Gastrocnemius medialis (tissue), 4 donors: ENCODE data around the gene MS4A2. TPM values are rescaled to one million over a fixed set of nuclear protein-coding genes. Genes with fewer than 3 reads are reported as not detected.

Source experiments
- ATAC-seq, 2 donors: fragments of 150-250 bp; one replicate each; pipeline ENCODE4 v1.9.1; 2016
- DNase-seq, 2 donors: peaks; one replicate each; pipeline ENCODE4 v3.0.0-alpha.2; 2019
- H3K27ac ChIP-seq, 4 donors: fragments of 200-600 bp; sonication (generic); 1 replicate in 1 of 4; 2 replicates in 3 of 4; pipeline ENCODE4 v1.5.1; 2016 to 2018; ENCODE audit warnings: mild to moderate bottlenecking in 2 of 4, moderate library complexity in 1 of 4
- H3K27me3 ChIP-seq, 3 donors: fragments of 200-600 bp; sonication (generic) in 2 of 3; 1 replicate in 1 of 3; 2 replicates in 2 of 3; pipeline versions ENCODE4 v1.5.1 to v1.6.0; 2016 to 2019; ENCODE audit warnings: mild to moderate bottlenecking in 1 of 3, moderate library complexity in 1 of 3
- H3K36me3 ChIP-seq, 2 donors: fragments of 200-600 bp; sonication (generic) in 1 of 2; one replicate each; pipeline ENCODE4 v1.5.1; 2017 to 2018
- H3K4me1 ChIP-seq, 2 donors: fragments of 200-600 bp; sonication (generic) in 1 of 2; one replicate each; pipeline ENCODE4 v1.5.1; 2016 to 2017; ENCODE audit warnings: mild to moderate bottlenecking in 2 of 2
- H3K4me3 ChIP-seq, 4 donors: fragments of 200-600 bp; sonication (generic) in 3 of 4; 1 replicate in 1 of 4; 2 replicates in 3 of 4; pipeline ENCODE4 v1.5.1; 2016 to 2019; ENCODE audit warnings: mild to moderate bottlenecking in 2 of 4
- H3K9me3 ChIP-seq, 3 donors: fragments of 200-600 bp; sonication (generic) in 2 of 3; 1 replicate in 1 of 3; 2 replicates in 2 of 3; pipeline ENCODE4 v1.5.1; 2016 to 2019
- CTCF ChIP-seq, 5 experiments: fragments of 450-650 bp in 3 of 5; fragments of 200-600 bp in 2 of 5; sonication (generic) in 2 of 5; IDR thresholded peaks in 4 of 5; conservative IDR thresholded peaks in 1 of 5; 1 replicate in 4 of 5; 2 replicates in 1 of 5; pipeline ENCODE4 v1.5.1; 2016 to 2019; ENCODE audit warnings: antibody characterized with exemption in 5 of 5, mild to moderate bottlenecking in 3 of 5, moderate library complexity in 3 of 5
- POLR2A ChIP-seq, 2 donors: fragments of 450-650 bp; IDR thresholded peaks; one replicate each; pipeline ENCODE4 v1.6.1; 2017; ENCODE audit warnings: antibody characterized with exemption in 2 of 2, mild to moderate bottlenecking in 2 of 2, moderate library complexity in 2 of 2
- in situ Hi-C, 4 donors: fragments of 200-750 bp; cut with MboI; loops; one replicate each; pipeline versions ENCODE4 v1.15.0 to v1.8.0; 2017; ENCODE audit warnings: low sequenced_read_pairs in 4 of 4
- intact Hi-C: fragments of 100-400 bp; cut with DNase I; formaldehyde crosslinking; loops from one replicate; pipeline ENCODE4 v1.15.1; 2023; ENCODE audit warnings: low total_unique reads
- total RNA-seq, 4 donors: library from RNA; depleted of rRNA; stranded (reverse); fragments of >200 nt; gene quantifications; one replicate each; pipeline versions ENCODE4 v1.1.0 to v1.2.3, GENCODE V29; 2016

MS4A2 gene
- total RNA-seq, 4 donors from 2014 or later, result 0.39 TPM; not detected in 3

- DNase-seq, result no peak
- Histone ChIP-seq H3K27me3 (no peaks in the 10 kb centered on the region), H3K27ac (no peak overlapping the region), H3K4me1 (no peaks in the 10 kb centered on the region), H3K4me3 (no peak overlapping the region), H3K36me3 (no peaks in the 10 kb centered on the region), H3K9me3 (no peaks in the 10 kb centered on the region)
- in situ Hi-C loops (no loop called here), intact Hi-C loops (no loop called here)
- no peak for ATAC-seq
- no peak for TF ChIP-seq POLR2A (IDR thresholded peaks at IDR 0.05)
- no peak for TF ChIP-seq CTCF (IDR thresholded peaks at IDR 0.05 in 4 of 5, conservative IDR thresholded peaks at IDR 0.05 in 1 of 5)
Observed at GRCh38 chr11:60111793-60112192, 23.3 kb downstream of the MS4A2 start.

- Histone ChIP-seq H3K27me3 (no peaks in the 10 kb centered on the region), H3K4me1 (no peaks in the 10 kb centered on the region), H3K4me3 (no peak overlapping the region), H3K9me3 (no peaks in the 10 kb centered on the region), H3K27ac (no peak overlapping the region), H3K36me3 (no peaks in the 10 kb centered on the region)
- intact Hi-C loops (no loop called here), in situ Hi-C loops (no loop called here)
- DNase-seq, result no peak
- ATAC-seq, result no peak
- TF ChIP-seq POLR2A (IDR thresholded peaks at IDR 0.05), result no peak
- no peak for TF ChIP-seq CTCF (IDR thresholded peaks at IDR 0.05 in 4 of 5, conservative IDR thresholded peaks at IDR 0.05 in 1 of 5)
Observed at GRCh38 chr11:60116996-60117790, 28.7 kb downstream of the MS4A2 start.

- H3K4me3 ChIP-seq, result no peak overlapping the region
- no peaks in the 10 kb centered on the region for H3K27me3 ChIP-seq
Observed at GRCh38 chr11:60118338-60118737, 29.9 kb downstream of the MS4A2 start.

GRCh38 chr11:60119710-60120109, 31.2 kb downstream of the MS4A2 start:
- DNase-seq (no peak), ATAC-seq (no peak)
- Histone ChIP-seq H3K9me3 (no peaks in the 10 kb centered on the region), H3K36me3 (no peaks in the 10 kb centered on the region), H3K27me3 (no peaks in the 10 kb centered on the region), H3K27ac (no peak overlapping the region), H3K4me3 (no peak overlapping the region), H3K4me1 (no peaks in the 10 kb centered on the region)
- TF ChIP-seq CTCF (IDR thresholded peaks at IDR 0.05 in 4 of 5, conservative IDR thresholded peaks at IDR 0.05 in 1 of 5) (no peak), POLR2A (IDR thresholded peaks at IDR 0.05) (no peak)
- intact Hi-C loops (no loop called here), in situ Hi-C loops (no loop called here)

More at GRCh38 chr11:60118338-60118737, 29.9 kb downstream of the MS4A2 start:
- no peak overlapping the region for H3K27ac ChIP-seq
- ATAC-seq (no peak), DNase-seq (no peak)
- in situ Hi-C loops (no loop called here), intact Hi-C loops (no loop called here)
- no peaks in the 10 kb centered on the region for H3K36me3 ChIP-seq
- no peaks in the 10 kb centered on the region for H3K4me1 ChIP-seq
- no peaks in the 10 kb centered on the region for H3K9me3 ChIP-seq
- TF ChIP-seq CTCF (IDR thresholded peaks at IDR 0.05 in 4 of 5, conservative IDR thresholded peaks at IDR 0.05 in 1 of 5) (no peak), POLR2A (IDR thresholded peaks at IDR 0.05) (no peak)
